ENCODE measurements around the gene COQ8B.

GRCh38 chr19:40668991-40669614 is 47.6 kb downstream of the COQ8B start:
- TF ChIP-seq, protein P1, sequence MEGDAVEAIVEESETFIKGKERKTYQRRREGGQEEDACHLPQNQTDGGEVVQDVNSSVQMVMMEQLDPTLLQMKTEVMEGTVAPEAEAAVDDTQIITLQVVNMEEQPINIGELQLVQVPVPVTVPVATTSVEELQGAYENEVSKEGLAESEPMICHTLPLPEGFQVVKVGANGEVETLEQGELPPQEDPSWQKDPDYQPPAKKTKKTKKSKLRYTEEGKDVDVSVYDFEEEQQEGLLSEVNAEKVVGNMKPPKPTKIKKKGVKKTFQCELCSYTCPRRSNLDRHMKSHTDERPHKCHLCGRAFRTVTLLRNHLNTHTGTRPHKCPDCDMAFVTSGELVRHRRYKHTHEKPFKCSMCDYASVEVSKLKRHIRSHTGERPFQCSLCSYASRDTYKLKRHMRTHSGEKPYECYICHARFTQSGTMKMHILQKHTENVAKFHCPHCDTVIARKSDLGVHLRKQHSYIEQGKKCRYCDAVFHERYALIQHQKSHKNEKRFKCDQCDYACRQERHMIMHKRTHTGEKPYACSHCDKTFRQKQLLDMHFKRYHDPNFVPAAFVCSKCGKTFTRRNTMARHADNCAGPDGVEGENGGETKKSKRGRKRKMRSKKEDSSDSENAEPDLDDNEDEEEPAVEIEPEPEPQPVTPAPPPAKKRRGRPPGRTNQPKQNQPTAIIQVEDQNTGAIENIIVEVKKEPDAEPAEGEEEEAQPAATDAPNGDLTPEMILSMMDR (IDR thresholded peaks at IDR 0.05; ENCODE audit: insufficient read depth, low read depth, low read length): no peak
- TF ChIP-seq EZH2 (IDR thresholded peaks at IDR 0.05; ENCODE audit: insufficient read depth, low read length): no peak

Measured in astrocyte (in vitro differentiated cells and primary cell).